Hair follicular keratinocyte (primary cell): ENCODE data around the gene AKAP11. TPM values are rescaled to one million over a fixed set of nuclear protein-coding genes. Genes with fewer than 3 reads are reported as not detected.

Source experiments
- total RNA-seq: library from RNA; depleted of rRNA; stranded (reverse); fragments of >200 nt; gene quantifications from 2 replicates; pipeline ENCODE4 v1.2.3, GENCODE V29; 2015

AKAP11 gene
- total RNA-seq: 8.3 and 9.3 TPM in 2 replicates

GRCh38 chr13:42272115-42272803 lies at the start of gene AKAP11:
AKAP11 (plus strand) TSS chr13:42272152; CDS start chr13:42286349, 14,197 bp downstream.

Other genes starting within 250 kb of the AKAP11 start
- 7.3 and 7.7 TPM in 2 replicates for gene DGKH, start 223.5 kb upstream of the AKAP11 start, total RNA-seq